ENCODE data around the gene FMNL2.

FMNL2 gene

GRCh38 chr2:152646264-152646663 is 311.3 kb downstream of the FMNL2 start:
- DNase-seq (ENCODE audit: low read depth, low spot score) = no peak

DNA sequence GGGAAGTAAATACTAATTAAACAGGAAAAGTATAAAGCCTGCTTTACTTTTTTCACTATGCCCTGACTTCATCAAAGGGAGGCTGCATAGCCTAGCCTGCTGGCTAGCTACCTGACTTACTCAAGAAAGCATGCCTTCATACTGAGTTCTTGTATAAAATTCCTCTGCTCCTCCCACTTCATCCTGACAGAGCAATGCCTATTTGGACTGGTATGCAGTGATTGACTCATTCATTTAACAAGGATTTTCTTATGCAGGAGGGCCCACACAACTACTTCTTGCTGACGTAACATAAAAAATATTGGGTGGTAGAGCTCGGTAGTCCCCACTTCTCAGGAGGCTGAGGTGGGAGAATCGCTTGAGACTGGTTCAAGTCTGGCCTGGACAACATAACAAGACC is 311.8 kb downstream of the FMNL2 start:
- DNase-seq (ENCODE audit: low read depth, low spot score) = no peak

- no peak for DNase-seq (ENCODE audit: low read depth, low spot score)
Measured at GRCh38 chr2:152647552-152647951, 312.6 kb downstream of the FMNL2 start.

DNA sequence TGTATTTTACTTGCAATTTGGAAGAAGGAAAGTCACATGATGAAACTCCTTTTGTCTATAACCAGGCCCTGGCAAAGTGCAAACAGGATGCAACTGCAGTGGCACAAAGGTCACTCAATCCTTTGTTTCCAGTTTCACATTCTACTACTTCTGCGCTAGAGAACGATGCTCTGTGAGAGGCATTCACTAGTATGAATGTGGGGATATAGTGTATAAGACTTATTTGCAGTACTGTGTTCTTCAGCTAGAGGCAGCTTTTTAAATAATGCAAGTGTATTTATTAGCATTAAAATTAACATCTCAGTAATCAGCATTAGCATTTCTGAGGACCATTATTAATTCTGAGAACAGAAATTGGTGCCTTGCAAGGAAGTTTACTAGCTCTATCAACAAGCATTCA is 313.4 kb downstream of the FMNL2 start:
- no peak for DNase-seq (ENCODE audit: low read depth, low spot score)

- no peak for DNase-seq (ENCODE audit: low read depth, low spot score)
Measured at GRCh38 chr2:152649997-152650396, 315.0 kb downstream of the FMNL2 start.

- no peak for DNase-seq (ENCODE audit: low read depth, low spot score)
Measured at GRCh38 chr2:152650768-152651371, 315.9 kb downstream of the FMNL2 start.

DNA sequence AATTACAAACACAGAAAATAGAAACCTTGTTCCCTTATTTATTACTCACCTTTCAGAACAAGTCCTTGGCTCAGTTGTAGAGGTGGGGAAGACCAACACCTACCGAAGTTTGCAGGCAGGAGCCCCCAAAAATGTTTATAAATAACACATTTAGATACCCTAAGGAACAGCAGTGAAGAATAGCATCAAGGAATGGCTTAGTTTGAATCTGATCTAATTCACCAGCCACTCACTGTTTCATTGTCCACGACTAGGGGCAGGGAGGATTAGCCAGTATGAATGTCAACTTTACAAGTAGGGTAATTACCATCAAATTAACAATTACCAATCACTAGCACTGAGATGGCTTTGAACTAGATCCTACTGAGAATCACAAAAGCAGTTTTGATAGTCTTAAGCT is 316.9 kb downstream of the FMNL2 start:
- no peak for DNase-seq (ENCODE audit: low read depth, low spot score)

DNA sequence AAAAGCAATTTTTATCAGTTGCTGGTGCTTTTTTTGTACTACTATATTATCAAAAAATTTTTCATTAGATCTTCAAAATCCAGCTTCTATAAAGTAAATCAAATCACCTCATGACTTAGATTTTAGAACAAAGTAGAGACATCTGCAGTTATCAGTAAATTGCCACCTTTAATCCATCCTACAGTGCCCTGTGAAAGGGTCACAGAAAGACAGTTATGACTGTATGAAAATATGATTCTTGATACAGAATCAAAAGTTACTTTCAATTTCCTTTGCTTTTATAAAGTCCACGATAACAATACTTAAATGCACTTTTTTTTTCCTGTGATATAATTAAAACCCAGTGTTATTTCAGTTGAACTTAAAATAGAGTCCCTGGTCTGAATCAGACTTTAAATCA is 320.9 kb downstream of the FMNL2 start:
- DNase-seq (ENCODE audit: low read depth, low spot score) = no peak

GRCh38 chr2:152657043-152657442 is 322.1 kb downstream of the FMNL2 start:
- no peak for DNase-seq (ENCODE audit: low read depth, low spot score)

GRCh38 chr2:152658221-152658620 is 323.2 kb downstream of the FMNL2 start:
- DNase-seq (ENCODE audit: low read depth, low spot score) = no peak

DNA sequence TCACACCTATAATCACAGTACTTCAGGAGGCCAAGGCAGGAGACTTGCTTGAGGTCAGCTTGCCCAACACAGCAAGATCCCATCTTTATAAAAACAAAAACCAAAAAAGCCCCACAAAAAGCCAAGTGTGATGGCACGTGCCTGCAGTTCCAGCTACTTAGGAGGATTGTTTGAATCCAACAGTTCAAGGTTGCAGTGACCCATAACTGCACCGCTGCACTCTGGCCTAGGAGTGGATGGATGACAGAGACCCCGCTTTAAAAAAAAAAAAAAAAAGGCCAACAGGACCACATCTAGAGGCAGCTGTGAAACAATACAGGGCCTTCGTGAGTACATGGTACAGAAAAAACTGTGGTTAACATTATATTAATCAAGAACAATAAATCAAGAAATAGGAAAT is 326.1 kb downstream of the FMNL2 start:
- DNase-seq (ENCODE audit: low read depth, low spot score) = no peak

- no peak for DNase-seq (ENCODE audit: low read depth, low spot score)
Measured at GRCh38 chr2:152664725-152665124, 329.8 kb downstream of the FMNL2 start.

DNA sequence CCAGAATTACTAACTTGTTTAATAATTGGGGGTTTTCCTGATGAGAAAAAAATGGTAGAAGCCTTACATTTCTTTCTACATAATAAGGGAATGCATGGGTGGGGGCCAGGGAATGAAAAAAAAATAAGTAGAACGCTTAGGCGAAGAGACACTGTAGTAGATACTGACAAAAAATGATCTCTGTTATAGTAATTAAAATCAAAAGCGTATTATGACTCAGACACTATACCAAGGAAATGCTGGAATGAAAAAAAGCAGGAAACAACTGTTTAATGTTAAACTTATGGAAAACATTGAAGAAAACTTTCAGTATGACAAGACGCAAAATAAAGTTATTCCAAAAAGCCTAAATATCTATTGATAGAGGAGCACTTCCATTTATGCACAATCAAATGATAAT is 339.4 kb downstream of the FMNL2 start:
- no peak for DNase-seq (ENCODE audit: low read depth, low spot score)

- DNase-seq (ENCODE audit: low read depth, low spot score) = no peak
Measured at GRCh38 chr2:152676461-152676860, 341.5 kb downstream of the FMNL2 start.

DNA sequence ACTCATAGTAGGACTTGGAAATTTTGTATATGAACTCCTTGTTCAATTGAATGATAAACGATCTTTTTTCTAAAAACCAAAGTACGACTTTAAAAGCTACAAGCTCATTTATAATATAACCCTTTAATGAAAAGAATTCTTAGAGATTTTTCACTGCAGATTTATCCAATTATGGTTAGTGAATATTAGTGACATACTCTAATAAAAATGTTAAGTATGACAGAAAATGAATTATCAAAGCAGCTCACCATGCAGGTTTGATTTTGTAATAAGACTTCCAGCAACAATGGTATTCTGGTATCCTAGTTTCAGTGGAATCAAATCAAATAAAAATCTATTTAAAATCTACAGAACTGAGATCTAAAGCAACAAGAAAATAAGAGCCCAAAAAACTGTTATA is 343.8 kb downstream of the FMNL2 start:
- DNase-seq (ENCODE audit: low read depth, low spot score) = no peak

DNA sequence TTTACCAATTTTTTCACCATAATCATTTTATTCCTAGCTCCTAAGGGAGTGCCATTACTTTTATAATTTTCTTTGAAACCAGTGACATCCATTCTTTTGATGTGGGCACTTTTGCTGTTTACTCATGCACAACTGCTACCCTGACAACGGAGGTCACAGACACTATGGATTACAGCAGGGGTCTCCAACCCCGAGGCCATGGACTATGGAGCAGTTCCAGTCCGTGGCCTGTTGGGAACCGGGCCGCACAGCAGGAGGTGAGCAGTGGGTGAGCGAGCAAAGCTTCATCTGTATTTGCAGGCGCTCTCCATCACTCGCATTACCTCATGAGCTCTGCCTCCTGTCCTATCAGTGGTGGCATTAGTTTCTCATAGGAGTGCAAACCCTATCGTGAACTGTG is 347.7 kb downstream of the FMNL2 start:
- DNase-seq (ENCODE audit: low read depth, low spot score) = no peak

GRCh38 chr2:152683400-152683799 is 348.4 kb downstream of the FMNL2 start:
- no peak for DNase-seq (ENCODE audit: low read depth, low spot score)

GRCh38 chr2:152686321-152686720 is 351.3 kb downstream of the FMNL2 start:
- DNase-seq (ENCODE audit: low read depth, low spot score) = no peak

- no peak for DNase-seq (ENCODE audit: low read depth, low spot score)
Measured at GRCh38 chr2:152693033-152693432, 358.1 kb downstream of the FMNL2 start.

GRCh38 chr2:152694161-152694661 is 359.2 kb downstream of the FMNL2 start:
- no peak for DNase-seq (ENCODE audit: low read depth, low spot score)

- no peak for DNase-seq (ENCODE audit: low read depth, low spot score)
Measured at GRCh38 chr2:152695763-152696162, 360.8 kb downstream of the FMNL2 start.

DNA sequence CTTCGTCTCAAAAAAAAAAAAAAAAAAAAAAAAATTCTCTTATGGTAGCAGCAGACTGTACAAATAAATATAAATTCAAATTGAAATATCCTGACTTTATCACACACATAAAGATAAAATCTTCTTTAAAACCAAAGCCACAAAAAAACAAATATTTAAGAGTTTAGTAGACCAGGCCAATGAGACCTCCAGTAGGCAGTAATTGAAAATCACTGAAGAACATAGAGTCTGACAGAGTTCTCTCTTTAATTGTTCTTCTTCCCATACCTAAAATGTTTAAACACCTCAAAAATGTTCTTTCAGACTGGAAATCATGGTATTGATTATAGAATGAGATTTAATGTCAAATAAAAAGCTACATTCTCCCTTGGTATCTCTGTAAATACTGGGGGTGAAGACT is 361.5 kb downstream of the FMNL2 start:
- no peak for DNase-seq (ENCODE audit: low read depth, low spot score)

All from activated naive CD8-positive, alpha-beta T cell treated with anti-CD3 and anti-CD28 coated beads, Interleukin-2, amount 50 U/mL, for 16 hours (primary cell).